Endothelial cell of umbilical vein (primary cell): Measurements from ENCODE around the gene PPIL6. TPM values are rescaled to one million over a fixed set of nuclear protein-coding genes. Genes with fewer than 3 reads are reported as not detected.

Experiments
- BruUV-seq: library from RNA; stranded (reverse); fragments of 400-500 nt; replicated peaks from 2 replicates; lab custom pipeline; 2021; lab: Mats Ljungman, UMichigan
- CTCF ChIA-PET: fragments of 300-600, 350-600 bp; sonication (Branson Sonifier 250); formaldehyde crosslinking; loops from one replicate; lab custom pipeline; 2021; ENCODE audit warnings: antibody characterized with exemption, inconsistent platforms; lab: Charles Lee
- POLR2A ChIA-PET: fragments of 300-600, 350-600 bp; sonication (Branson Sonifier 250); formaldehyde crosslinking; loops from one replicate; lab custom pipeline; 2021; ENCODE audit warnings: antibody characterized with exemption, inconsistent platforms; lab: Charles Lee
- DNase-seq: peaks from one replicate; pipeline ENCODE4 v3.0.0-alpha.2; 2011; ENCODE audit warnings: low read depth, low spot score
- FAIRE-seq: peaks from 2 replicates; lab custom pipeline; 2011; peaks lifted over from hg19 to GRCh38; lab: Jason Lieb, UNC
- H2AFZ ChIP-seq: 2 replicates; pipeline ENCODE4 v1.6.0; 2012; ENCODE audit warnings: low read depth, low read length, control low read depth, inconsistent platforms
- H3K27ac ChIP-seq: 2 replicates; pipeline ENCODE4 v1.5.1; 2011; ENCODE audit warnings: low read depth, mild to moderate bottlenecking, control low read depth, low read length, moderate library complexity; ENCODE audit not compliant: insufficient read depth
- H3K27me3 ChIP-seq, 2 experiments: 2 replicates each; pipeline versions ENCODE4 v1.6.0 to v1.6.1; 2011; ENCODE audit warnings: low read length in 2 of 2, mixed read lengths in 1 of 2; ENCODE audit not compliant: control insufficient read depth in 2 of 2, insufficient read depth in 2 of 2
- H3K36me3 ChIP-seq, 2 experiments: 2 replicates in 1 of 2; 3 replicates in 1 of 2; pipeline ENCODE4 v1.5.1; 2011; ENCODE audit warnings: low read length in 2 of 2, mild to moderate bottlenecking in 1 of 2, moderate library complexity in 1 of 2; ENCODE audit not compliant: control insufficient read depth in 2 of 2, insufficient read depth in 2 of 2; ENCODE audit errors: extremely low read depth in 1 of 2
- H3K4me1 ChIP-seq: 3 replicates; pipeline ENCODE4 v1.5.1; 2011; ENCODE audit warnings: mild to moderate bottlenecking, low read length; ENCODE audit not compliant: control insufficient read depth, insufficient read depth; ENCODE audit errors: extremely low read depth
- H3K4me2 ChIP-seq: 2 replicates; pipeline ENCODE4 v1.6.1; 2011; ENCODE audit warnings: low read length, control low read depth, mixed read lengths; ENCODE audit not compliant: insufficient read depth
- H3K4me3 ChIP-seq, 3 experiments: fragments of 200-600 bp in 1 of 3; sonication (generic), shearing (Covaris generic) in 1 of 3; replicated peaks in 1 of 3; 2 replicates each; pipeline ENCODE4 v1.5.1; 2011 to 2016; ENCODE audit warnings: control low read depth in 3 of 3, low read length in 3 of 3, mild to moderate bottlenecking in 2 of 3, inconsistent platforms in 1 of 3, low read depth in 1 of 3, moderate library complexity in 1 of 3; ENCODE audit not compliant: insufficient read depth in 1 of 3
- H3K79me2 ChIP-seq: 2 replicates; pipeline ENCODE4 v1.6.0; 2012; ENCODE audit warnings: low read length, inconsistent platforms; ENCODE audit not compliant: control insufficient read depth, insufficient read depth
- H3K9ac ChIP-seq: replicated peaks from 2 replicates; pipeline ENCODE3; 2011; ENCODE audit warnings: low read length, control low read depth; ENCODE audit not compliant: insufficient read depth; ENCODE audit errors: extremely low read depth
- H3K9me1 ChIP-seq: replicated peaks from 3 replicates; pipeline ENCODE4 v1.6.0; 2011; ENCODE audit warnings: mild to moderate bottlenecking, low read length; ENCODE audit not compliant: control insufficient read depth, insufficient read depth; ENCODE audit errors: extremely low read depth
- H3K9me3 ChIP-seq: replicated peaks from 2 replicates; pipeline ENCODE4 v1.5.1; 2012; ENCODE audit warnings: low read length, inconsistent platforms; ENCODE audit not compliant: control insufficient read depth, insufficient read depth
- H4K20me1 ChIP-seq: replicated peaks from 2 replicates; pipeline ENCODE3; 2011; ENCODE audit warnings: mild to moderate bottlenecking, low read length; ENCODE audit not compliant: control insufficient read depth, insufficient read depth; ENCODE audit errors: extremely low read depth
- EZH2 ChIP-seq: IDR thresholded peaks from 2 replicates; pipeline ENCODE4 v1.6.1; 2012; ENCODE audit warnings: borderline replicate concordance, low read depth, mild to moderate bottlenecking, moderate library complexity, low read length, inconsistent platforms; ENCODE audit not compliant: severe bottlenecking
- FOS ChIP-seq: IDR thresholded peaks from 2 replicates; pipeline ENCODE4 v1.6.1; 2011; ENCODE audit warnings: mild to moderate bottlenecking, low read length, moderate library complexity, borderline replicate concordance; ENCODE audit not compliant: insufficient read depth
- GATA2 ChIP-seq: IDR thresholded peaks from 2 replicates; pipeline ENCODE4 v1.7.0; 2011; ENCODE audit warnings: low read depth, mild to moderate bottlenecking, moderate library complexity, mixed read lengths, low read length; ENCODE audit not compliant: insufficient read length, insufficient read depth
- JUN ChIP-seq: IDR thresholded peaks from 2 replicates; pipeline ENCODE4 v1.6.1; 2011; ENCODE audit warnings: borderline replicate concordance, low read depth; ENCODE audit not compliant: insufficient read length, insufficient read depth
- MYC ChIP-seq: IDR thresholded peaks from one replicate; pipeline ENCODE4 v1.6.1; 2011; ENCODE audit warnings: mild to moderate bottlenecking, low read depth, low read length
- POLR2A ChIP-seq: IDR thresholded peaks from 2 replicates; pipeline ENCODE4 v1.6.1; 2012; ENCODE audit warnings: low read depth, mild to moderate bottlenecking, control low read depth, low read length
- POLR2AphosphoS5 ChIP-seq: IDR thresholded peaks from 2 replicates; pipeline ENCODE4 v1.6.1; 2012; ENCODE audit warnings: low read depth, mild to moderate bottlenecking, control low read depth, low read length, moderate library complexity; ENCODE audit not compliant: insufficient read depth
- dilution Hi-C: fragments of 300-500 bp; cut with MboI; formaldehyde crosslinking; loops from one replicate; pipeline ENCODE4 v1.15.0; 2019; ENCODE audit warnings: low sequenced_read_pairs; ENCODE audit not compliant: extremely low pct_ligation_motif_present
- intact Hi-C: fragments of 100-400 bp; cut with micrococcal nuclease; formaldehyde crosslinking; loops from one replicate; pipeline ENCODE4 v1.10.0; 2022
- polyA plus RNA-seq, 4 experiments: library from polyadenylated mRNA; depleted of rRNA in 3 of 4; stranded (reverse) in 3 of 4; unstranded in 1 of 4; fragments of >200 nt; gene quantifications; 2 replicates each; pipeline versions ENCODE4 v1.2.1 to v1.2.3, GENCODE V29; 2011 to 2012; ENCODE audit warnings: missing spikeins in 1 of 4
- total RNA-seq: library from RNA; stranded (reverse); gene quantifications from 2 replicates; pipeline ENCODE4 v1.2.3, GENCODE V29; 2021
- TF ChIP-seq, protein P1 (sequence below), 2 donors: IDR thresholded peaks; 1 replicate in 1 of 2; 2 replicates in 1 of 2; pipeline ENCODE4 v1.5.1; 2011; ENCODE audit warnings: low read length in 2 of 2, mild to moderate bottlenecking in 2 of 2, moderate library complexity in 2 of 2, control low read depth in 1 of 2, inconsistent platforms in 1 of 2, low read depth in 1 of 2; ENCODE audit not compliant: insufficient read depth in 1 of 2; ENCODE audit errors: extremely low read depth in 1 of 2
- TF ChIP-seq, protein P2 (sequence below): IDR thresholded peaks from 2 replicates; pipeline ENCODE4 v1.6.1; 2011; ENCODE audit not compliant: insufficient read depth, insufficient read length

Gene PPIL6
- total and polyA plus RNA-seq, 2 donors (not counting 3 experiments of a cell fraction or from before 2014, with no cell fraction given): 0.11 to 0.33 TPM

DNA sequence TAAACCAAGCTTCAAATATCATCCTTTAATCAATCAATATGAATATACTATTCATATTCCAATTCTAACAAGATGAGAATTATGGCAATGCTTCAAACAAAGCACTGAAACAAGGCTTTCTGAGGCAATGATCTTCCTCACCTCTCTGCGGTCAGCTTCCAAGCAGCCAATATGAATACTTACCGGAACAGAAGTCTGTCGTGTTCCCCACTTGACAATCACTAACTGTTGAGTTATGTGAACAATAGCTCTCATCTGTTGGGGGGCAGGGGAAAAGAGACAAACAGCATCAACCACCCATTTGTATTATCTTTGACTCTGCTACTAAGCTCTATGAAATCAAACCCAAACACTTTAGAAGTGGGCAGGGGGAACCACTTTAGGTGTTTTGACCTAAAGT lies 62.7 kb downstream of the PPIL6 start:
- POLR2A ChIA-PET: no interaction called here
- H4K20me1 ChIP-seq: peaks cover 5% of the 10 kb centered on the region

More for the DNA sequence above, 62.7 kb downstream of the PPIL6 start:
- H3K36me3 ChIP-seq: peaks cover 18 to 23% of the 10 kb centered on the region in 2 experiments
- no peaks in the 10 kb centered on the region for H3K27me3 ChIP-seq
- no peak overlapping the region for H3K4me3 ChIP-seq
- H3K4me2 ChIP-seq: no peak overlapping the region
- H3K9me3 ChIP-seq: no peaks in the 10 kb centered on the region
- no peak overlapping the region for H2AFZ ChIP-seq
- BruUV-seq: no TSS peak
- H3K79me2 ChIP-seq: peaks cover 71% of the 10 kb centered on the region
- FAIRE-seq (no peak), DNase-seq (no peak)
- H3K4me1 ChIP-seq: peaks cover 16% of the 10 kb centered on the region
- dilution Hi-C loops (no loop called here), intact Hi-C loops (no loop called here)
- TF ChIP-seq, protein P1, sequence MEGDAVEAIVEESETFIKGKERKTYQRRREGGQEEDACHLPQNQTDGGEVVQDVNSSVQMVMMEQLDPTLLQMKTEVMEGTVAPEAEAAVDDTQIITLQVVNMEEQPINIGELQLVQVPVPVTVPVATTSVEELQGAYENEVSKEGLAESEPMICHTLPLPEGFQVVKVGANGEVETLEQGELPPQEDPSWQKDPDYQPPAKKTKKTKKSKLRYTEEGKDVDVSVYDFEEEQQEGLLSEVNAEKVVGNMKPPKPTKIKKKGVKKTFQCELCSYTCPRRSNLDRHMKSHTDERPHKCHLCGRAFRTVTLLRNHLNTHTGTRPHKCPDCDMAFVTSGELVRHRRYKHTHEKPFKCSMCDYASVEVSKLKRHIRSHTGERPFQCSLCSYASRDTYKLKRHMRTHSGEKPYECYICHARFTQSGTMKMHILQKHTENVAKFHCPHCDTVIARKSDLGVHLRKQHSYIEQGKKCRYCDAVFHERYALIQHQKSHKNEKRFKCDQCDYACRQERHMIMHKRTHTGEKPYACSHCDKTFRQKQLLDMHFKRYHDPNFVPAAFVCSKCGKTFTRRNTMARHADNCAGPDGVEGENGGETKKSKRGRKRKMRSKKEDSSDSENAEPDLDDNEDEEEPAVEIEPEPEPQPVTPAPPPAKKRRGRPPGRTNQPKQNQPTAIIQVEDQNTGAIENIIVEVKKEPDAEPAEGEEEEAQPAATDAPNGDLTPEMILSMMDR (IDR thresholded peaks at IDR 0.05; ENCODE audit: extremely low read depth in 1 of 2, insufficient read depth in 1 of 2, low read depth in 1 of 2, low read length in 2 of 2): no peak
- TF ChIP-seq POLR2AphosphoS5 (no peak), JUN (no peak), EZH2 (no peak), FOS (no peak), GATA2 (no peak), MYC (no peak), POLR2A (no peak)
- TF ChIP-seq, protein P2, sequence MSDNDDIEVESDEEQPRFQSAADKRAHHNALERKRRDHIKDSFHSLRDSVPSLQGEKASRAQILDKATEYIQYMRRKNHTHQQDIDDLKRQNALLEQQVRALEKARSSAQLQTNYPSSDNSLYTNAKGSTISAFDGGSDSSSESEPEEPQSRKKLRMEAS: no peak
- CTCF ChIA-PET: interaction anchor here (0.8 to 2.7 kb wide), 5 partner anchors 7 to 189 kb away, joined by 3 to 7 read pairs (median 4); partner anchors contain the start of genes PPIL6 and SMPD2
- no peak overlapping the region for H3K27ac ChIP-seq
- H3K9ac ChIP-seq: no peak overlapping the region
- H3K9me1 ChIP-seq: no peaks in the 10 kb centered on the region
